ENCODE data around the gene SEPTIN11. TPM values are rescaled to one million over a fixed set of nuclear protein-coding genes. Genes with fewer than 3 reads are reported as not detected.

Gene SEPTIN11
- total and polyA plus RNA-seq, 4 donors: 20.4 to 126 (median 64.4) TPM

GRCh38 chr4:76969941-76970529, 20.5 kb downstream of the SEPTIN11 start:
- TF ChIP-seq CTCF (IDR thresholded peaks at IDR 0.05; ENCODE audit: control extremely low read depth, extremely low read depth): no peak
- WGBS, 2 donors: 86 to 90% methylated on average over 5 of the region's 5 CpGs
- Histone ChIP-seq H3K27ac (ENCODE audit: low read depth in 1 of 2, low read length in 1 of 2) (no peak overlapping the region), H3K27me3 (ENCODE audit: control insufficient read depth in 3 of 3, insufficient read depth in 3 of 3, low read length in 2 of 3) (no peaks in the 10 kb centered on the region), H3K4me3 (no peak overlapping the region), H3K4me1 (ENCODE audit: control insufficient read depth in 5 of 5, insufficient read depth in 5 of 5, low read length in 5 of 5) (peaks cover 0 to 3% (median 0%) of the 10 kb centered on the region in 5 donors), H3K9ac (ENCODE audit: insufficient read depth in 1 of 2, low read length in 2 of 2) (no peak overlapping the region), H3K36me3 (ENCODE audit: control insufficient read depth in 4 of 4, insufficient read depth in 4 of 4, low read length in 4 of 4) (peaks cover 0 to 5% (median 0%) of the 10 kb centered on the region in 4 donors), H3K9me3 (ENCODE audit: control insufficient read depth in 4 of 4, insufficient read depth in 3 of 4, low read length in 3 of 4) (no peaks in the 10 kb centered on the region)
- DNase-seq: no peak
- no peak for ATAC-seq (ENCODE audit: insufficient read depth, low FRiP score)

- H3K27me3 ChIP-seq (ENCODE audit: control insufficient read depth in 3 of 3, insufficient read depth in 3 of 3, low read length in 2 of 3): no peaks in the 10 kb centered on the region
- DNase-seq: no peak
- H3K9me3 ChIP-seq (ENCODE audit: control insufficient read depth in 4 of 4, insufficient read depth in 3 of 4, low read length in 3 of 4): no peaks in the 10 kb centered on the region
- 76 to 100% methylated on average over 1 of the region's 1 CpG for WGBS, 2 donors
- no peak for TF ChIP-seq CTCF (IDR thresholded peaks at IDR 0.05; ENCODE audit: control extremely low read depth, extremely low read depth)
- H3K4me1 ChIP-seq (ENCODE audit: control insufficient read depth in 5 of 5, insufficient read depth in 5 of 5, low read length in 5 of 5): no peaks in the 10 kb centered on the region
- H3K9ac ChIP-seq (ENCODE audit: insufficient read depth in 1 of 2, low read length in 2 of 2): no peak overlapping the region
- H3K27ac ChIP-seq (ENCODE audit: low read depth in 1 of 2, low read length in 1 of 2): no peak overlapping the region
- peaks cover 0 to 5% (median 0%) of the 10 kb centered on the region in 4 donors for H3K36me3 ChIP-seq (ENCODE audit: control insufficient read depth in 4 of 4, insufficient read depth in 4 of 4, low read length in 4 of 4)
- ATAC-seq (ENCODE audit: insufficient read depth, low FRiP score): no peak
- no peak overlapping the region for H3K4me3 ChIP-seq
Measured at GRCh38 chr4:76972306-76972705, 22.8 kb downstream of the SEPTIN11 start.

- no peak for ATAC-seq (ENCODE audit: insufficient read depth, low FRiP score)
- H3K4me3 ChIP-seq: no peak overlapping the region
- TF ChIP-seq CTCF (IDR thresholded peaks at IDR 0.05; ENCODE audit: control extremely low read depth, extremely low read depth): no peak
- DNase-seq: no peak
- 90 to 95% methylated on average over 2 of the region's 2 CpGs for WGBS, 2 donors
- H3K4me1 ChIP-seq (ENCODE audit: control insufficient read depth in 5 of 5, insufficient read depth in 5 of 5, low read length in 5 of 5): peaks cover 0 to 4% (median 0%) of the 10 kb centered on the region in 5 donors
- no peaks in the 10 kb centered on the region for H3K27me3 ChIP-seq (ENCODE audit: control insufficient read depth in 3 of 3, insufficient read depth in 3 of 3, low read length in 2 of 3)
- H3K9me3 ChIP-seq (ENCODE audit: control insufficient read depth in 4 of 4, insufficient read depth in 3 of 4, low read length in 3 of 4): no peaks in the 10 kb centered on the region
- H3K9ac ChIP-seq (ENCODE audit: insufficient read depth in 1 of 2, low read length in 2 of 2): no peak overlapping the region
- H3K36me3 ChIP-seq (ENCODE audit: control insufficient read depth in 4 of 4, insufficient read depth in 4 of 4, low read length in 4 of 4): peaks cover 0 to 5% (median 0%) of the 10 kb centered on the region in 4 donors
- no peak overlapping the region for H3K27ac ChIP-seq (ENCODE audit: low read depth in 1 of 2, low read length in 1 of 2)
Measured at GRCh38 chr4:76974150-76974549, 24.6 kb downstream of the SEPTIN11 start.

GRCh38 chr4:76977113-76977512, 27.6 kb downstream of the SEPTIN11 start:
- no peak overlapping the region for H3K9ac ChIP-seq (ENCODE audit: insufficient read depth in 1 of 2, low read length in 2 of 2)
- ATAC-seq (ENCODE audit: insufficient read depth, low FRiP score): no peak
- TF ChIP-seq CTCF (IDR thresholded peaks at IDR 0.05; ENCODE audit: control extremely low read depth, extremely low read depth): no peak

More at GRCh38 chr4:76977113-76977512, 27.6 kb downstream of the SEPTIN11 start:
- H3K4me3 ChIP-seq: no peak overlapping the region
- H3K36me3 ChIP-seq (ENCODE audit: control insufficient read depth in 4 of 4, insufficient read depth in 4 of 4, low read length in 4 of 4): peaks cover 0 to 5% (median 0%) of the 10 kb centered on the region in 4 donors
- H3K27ac ChIP-seq (ENCODE audit: low read depth in 1 of 2, low read length in 1 of 2): no peak overlapping the region
- no peaks in the 10 kb centered on the region for H3K27me3 ChIP-seq (ENCODE audit: control insufficient read depth in 3 of 3, insufficient read depth in 3 of 3, low read length in 2 of 3)
- H3K4me1 ChIP-seq (ENCODE audit: control insufficient read depth in 5 of 5, insufficient read depth in 5 of 5, low read length in 5 of 5): peaks cover 0 to 25% (median 3%) of the 10 kb centered on the region in 5 donors
- no peak for DNase-seq
- H3K9me3 ChIP-seq (ENCODE audit: control insufficient read depth in 4 of 4, insufficient read depth in 3 of 4, low read length in 3 of 4): no peaks in the 10 kb centered on the region

Measured in lung (tissue), 12 donors.